Activated CD8-positive, alpha-beta memory T cell treated with anti-CD3 and anti-CD28 coated beads, Interleukin-2, amount 10 ng/mL, durations not matched to agents 7 days and 5 days (primary cell): ENCODE results near the gene SP7. TPM values are rescaled to one million over a fixed set of nuclear protein-coding genes. Genes with fewer than 3 reads are reported as not detected.
"Not testable (repeated sequence)": the region's sequence is repeated elsewhere in the genome, so short reads cannot be mapped to it uniquely, and the experiment has no call there.

Experiments used
- ATAC-seq: fragments of 150-1000 bp; cut with Tn5 transposase; one replicate; pipeline ENCODE4 v1.10.0; 2021; ENCODE audit warnings: moderate library complexity
- CTCF ChIA-PET: fragments of 350-600 bp; sonication (Branson Sonifier 250); formaldehyde crosslinking; loops from one replicate; lab custom pipeline; 2021; ENCODE audit warnings: antibody characterized with exemption; lab: Charles Lee
- DNase-seq: peaks from one replicate; pipeline ENCODE4 v3.0.0-alpha.2; 2020
- H3K27ac Mint-ChIP-seq: one replicate; pipeline ENCODE4 v1.8.0; 2021; ENCODE audit warnings: mild to moderate bottlenecking, mixed read lengths
- H3K27me3 Mint-ChIP-seq: one replicate; pipeline ENCODE4 v1.8.0; 2021; ENCODE audit warnings: mixed read lengths
- H3K36me3 Mint-ChIP-seq: one replicate; pipeline ENCODE4 v1.8.0; 2021; ENCODE audit warnings: mild to moderate bottlenecking, mixed read lengths
- H3K4me1 Mint-ChIP-seq: one replicate; pipeline ENCODE4 v1.8.0; 2021; ENCODE audit warnings: mixed read lengths
- H3K4me3 Mint-ChIP-seq: one replicate; pipeline ENCODE4 v1.8.0; 2021; ENCODE audit warnings: mild to moderate bottlenecking, moderate library complexity, mixed read lengths
- H3K9me3 Mint-ChIP-seq: one replicate; pipeline ENCODE4 v1.8.0; 2022; ENCODE audit warnings: low read depth, mixed read lengths
- total RNA-seq, 2 experiments: library from RNA; stranded (reverse); gene quantifications; one replicate each; pipeline ENCODE4 v1.2.3, GENCODE V29; 2021

Gene SP7
- total RNA-seq, 2 experiments from 2014 or later = not detected

- CTCF ChIA-PET = interaction anchor here (0.8 to 1.8 kb wide), 4 partner anchors 10 to 48 kb away, joined by 3 to 7 read pairs (median 4); no protein-coding TSS in a partner anchor
- H3K4me1 Mint-ChIP-seq = peaks cover 34% of the 10 kb centered on the region
- DNase-seq, H3K27me3 Mint-ChIP-seq, H3K9me3 Mint-ChIP-seq, H3K36me3 Mint-ChIP-seq, ATAC-seq, H3K4me3 Mint-ChIP-seq: not testable (repeated sequence)
- H3K27ac Mint-ChIP-seq = peak overlapping the region; percentile 64
These were observed 37.5 kb upstream of the SP7 start for GRCh38 chr12:53373554-53374133.

DNA sequence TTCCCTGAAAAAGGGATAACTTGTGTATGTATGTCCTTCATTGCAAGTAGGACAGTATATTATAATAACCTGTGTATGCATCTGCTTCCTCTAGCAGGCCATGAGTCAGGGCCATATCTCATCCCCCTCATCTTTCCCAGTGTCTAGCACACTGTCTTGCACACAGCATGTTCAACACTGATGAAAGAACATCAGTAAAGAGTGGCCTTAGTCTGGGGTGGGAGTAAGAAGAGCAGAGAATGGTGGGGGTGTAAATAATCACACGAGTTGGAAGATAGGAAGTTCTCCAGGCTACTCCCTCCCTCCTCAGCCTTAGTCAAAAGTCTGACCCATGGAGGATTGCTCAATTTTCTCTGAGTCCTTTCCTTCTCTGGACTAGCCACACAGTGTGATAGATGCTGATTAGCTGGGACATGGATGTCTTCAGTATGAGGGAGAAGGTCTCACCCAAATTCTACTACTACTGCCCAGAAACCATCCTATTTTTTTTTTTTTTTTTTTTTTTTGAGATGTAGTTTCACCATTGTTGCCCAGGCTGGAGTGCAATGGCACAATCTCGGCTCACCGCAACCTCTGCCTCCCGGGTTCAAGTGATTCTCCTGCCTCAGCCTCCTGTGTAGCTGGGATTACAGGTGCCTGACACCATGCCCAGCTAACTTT lies 29.2 kb upstream of the SP7 start:
- ATAC-seq = no peak
- Mint-ChIP-seq H3K4me3 (no peak overlapping the region), H3K27me3 (no peaks in the 10 kb centered on the region), H3K27ac (no peak overlapping the region), H3K4me1 (peaks cover 11% of the 10 kb centered on the region), H3K9me3 (no peaks in the 10 kb centered on the region), H3K36me3 (no peaks in the 10 kb centered on the region)
- no peak for DNase-seq
- CTCF ChIA-PET = interaction anchor here (1.5 to 2.0 kb wide), 4 partner anchors 17 to 299 kb away, joined by 3 to 6 read pairs (median 4); no protein-coding TSS in a partner anchor

DNA sequence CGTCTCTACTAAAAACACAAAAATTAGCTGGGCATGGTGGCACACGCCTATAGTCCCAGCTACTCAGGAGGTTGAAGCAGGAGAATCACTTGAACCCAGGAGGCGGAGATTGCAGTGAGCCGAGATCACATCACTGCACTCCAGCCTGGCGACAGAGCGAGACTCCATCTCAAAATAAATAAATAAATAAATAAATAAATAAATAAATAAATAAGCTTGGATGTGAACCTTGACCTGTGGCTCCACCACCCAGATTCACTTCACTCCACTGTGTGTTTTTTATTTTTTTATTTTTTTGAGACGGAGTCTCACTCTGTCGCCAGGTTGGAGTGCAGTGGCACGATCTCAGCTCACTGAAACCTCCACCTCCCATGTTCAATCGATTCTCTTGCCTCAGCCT lies 25.5 kb upstream of the SP7 start:
- DNase-seq, ATAC-seq, H3K36me3 Mint-ChIP-seq, H3K4me1 Mint-ChIP-seq, H3K27me3 Mint-ChIP-seq, H3K9me3 Mint-ChIP-seq, H3K27ac Mint-ChIP-seq, H3K4me3 Mint-ChIP-seq: not testable (repeated sequence)
- CTCF ChIA-PET = interaction anchor here (0.7 to 3.6 kb wide), 5 partner anchors 8 to 55 kb away, joined by 3 to 11 read pairs (median 7); no protein-coding TSS in a partner anchor

DNA sequence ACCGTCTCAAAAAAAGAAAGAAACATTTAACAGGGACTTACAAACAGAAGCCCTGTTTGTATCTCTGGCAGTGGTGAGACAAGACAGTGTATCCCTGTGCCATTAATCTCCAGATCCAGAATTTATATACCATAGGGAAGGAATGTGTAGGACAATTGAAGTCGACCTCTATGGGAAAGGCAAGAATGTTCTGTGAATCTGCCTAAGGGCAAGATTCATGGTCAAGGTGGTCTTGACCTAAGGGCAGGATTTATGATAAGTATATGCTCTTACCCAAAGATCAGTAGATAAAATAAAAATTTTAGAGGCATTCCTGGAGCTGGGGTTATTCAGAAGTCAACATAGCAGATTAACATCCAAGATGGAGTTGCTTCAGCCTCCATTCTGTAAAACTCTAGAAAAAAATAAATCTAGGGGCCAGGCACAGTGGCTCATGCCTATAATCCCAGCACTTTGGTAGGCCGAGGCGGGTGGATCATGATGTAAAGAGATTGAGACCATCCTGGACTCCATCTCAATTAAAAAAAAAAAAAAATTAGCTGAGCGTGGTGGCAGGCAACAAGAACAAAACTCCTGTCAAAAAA lies 22.8 kb upstream of the SP7 start:
- Mint-ChIP-seq H3K4me1 (no peaks in the 10 kb centered on the region), H3K27ac (no peak overlapping the region), H3K27me3 (no peaks in the 10 kb centered on the region), H3K4me3 (no peak overlapping the region), H3K36me3 (no peaks in the 10 kb centered on the region), H3K9me3 (no peaks in the 10 kb centered on the region)
- no peak for ATAC-seq
- DNase-seq = no peak
- CTCF ChIA-PET = interaction anchor here (1.0 to 2.2 kb wide), 3 partner anchors 14 to 62 kb away, joined by 3 to 6 read pairs (median 4); no protein-coding TSS in a partner anchor

DNA sequence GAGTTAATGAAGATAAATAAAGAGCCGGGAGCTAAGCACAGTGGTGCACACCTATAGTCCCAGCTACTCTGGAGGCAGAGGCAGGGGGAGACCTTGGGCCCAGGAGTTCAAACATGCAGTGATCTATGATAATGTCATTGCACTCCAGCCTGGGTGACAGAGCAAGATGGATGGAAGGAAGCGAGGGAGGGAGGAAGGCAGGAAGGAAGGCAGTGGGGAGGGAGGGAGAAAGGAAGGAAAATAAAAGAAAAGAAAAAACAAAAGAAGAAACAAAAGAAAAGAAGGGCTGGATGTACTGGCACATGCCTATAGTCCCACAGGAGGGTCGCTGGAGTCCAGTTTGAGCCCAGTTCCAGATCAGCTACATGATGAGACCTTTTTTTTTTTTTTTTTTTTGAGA lies 19.0 kb upstream of the SP7 start:
- Mint-ChIP-seq H3K4me3 (no peak overlapping the region), H3K27ac (no peak overlapping the region), H3K27me3 (no peaks in the 10 kb centered on the region), H3K9me3 (no peaks in the 10 kb centered on the region), H3K36me3 (no peaks in the 10 kb centered on the region), H3K4me1 (peaks cover 8% of the 10 kb centered on the region)
- ATAC-seq (no peak), DNase-seq (no peak)
- CTCF ChIA-PET = interaction anchor here (0.7 to 9.8 kb wide), 6 partner anchors 10 to 157 kb away, joined by 3 to 160 read pairs (median 7); partner anchors contain the start of gene AMHR2

DNA sequence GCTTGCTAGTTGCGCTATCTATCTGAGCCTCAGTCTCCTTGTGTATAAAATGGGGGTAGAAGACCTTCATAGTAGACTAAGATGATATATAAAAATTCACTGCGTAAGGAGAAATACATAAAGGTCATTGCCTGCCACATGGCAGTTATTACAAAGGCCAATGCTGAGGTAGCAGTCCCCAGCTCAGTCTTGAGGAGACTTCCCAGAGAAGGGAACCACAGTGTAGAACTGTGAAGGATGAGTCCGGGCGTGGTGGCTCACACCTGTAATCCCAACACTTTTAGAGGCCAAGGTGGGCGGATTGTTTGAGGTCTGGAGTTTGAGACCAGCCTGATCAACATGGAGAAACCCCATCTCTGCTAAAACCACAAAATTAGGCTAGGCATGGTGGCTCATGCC lies 17.1 kb upstream of the SP7 start:
- ATAC-seq (no peak), DNase-seq (no peak)
- no peaks in the 10 kb centered on the region for H3K36me3 Mint-ChIP-seq
- no peak overlapping the region for H3K27ac Mint-ChIP-seq
- no peak overlapping the region for H3K4me3 Mint-ChIP-seq
- H3K9me3 Mint-ChIP-seq = no peaks in the 10 kb centered on the region
- CTCF ChIA-PET = interaction anchor here (0.5 to 9.8 kb wide), 25 partner anchors 8 to 163 kb away, joined by 3 to 160 read pairs (median 10); partner anchors contain the start of genes AAAS, AMHR2, NPFF and PRR13
- H3K27me3 Mint-ChIP-seq = no peaks in the 10 kb centered on the region
- H3K4me1 Mint-ChIP-seq = peaks cover 8% of the 10 kb centered on the region

DNA sequence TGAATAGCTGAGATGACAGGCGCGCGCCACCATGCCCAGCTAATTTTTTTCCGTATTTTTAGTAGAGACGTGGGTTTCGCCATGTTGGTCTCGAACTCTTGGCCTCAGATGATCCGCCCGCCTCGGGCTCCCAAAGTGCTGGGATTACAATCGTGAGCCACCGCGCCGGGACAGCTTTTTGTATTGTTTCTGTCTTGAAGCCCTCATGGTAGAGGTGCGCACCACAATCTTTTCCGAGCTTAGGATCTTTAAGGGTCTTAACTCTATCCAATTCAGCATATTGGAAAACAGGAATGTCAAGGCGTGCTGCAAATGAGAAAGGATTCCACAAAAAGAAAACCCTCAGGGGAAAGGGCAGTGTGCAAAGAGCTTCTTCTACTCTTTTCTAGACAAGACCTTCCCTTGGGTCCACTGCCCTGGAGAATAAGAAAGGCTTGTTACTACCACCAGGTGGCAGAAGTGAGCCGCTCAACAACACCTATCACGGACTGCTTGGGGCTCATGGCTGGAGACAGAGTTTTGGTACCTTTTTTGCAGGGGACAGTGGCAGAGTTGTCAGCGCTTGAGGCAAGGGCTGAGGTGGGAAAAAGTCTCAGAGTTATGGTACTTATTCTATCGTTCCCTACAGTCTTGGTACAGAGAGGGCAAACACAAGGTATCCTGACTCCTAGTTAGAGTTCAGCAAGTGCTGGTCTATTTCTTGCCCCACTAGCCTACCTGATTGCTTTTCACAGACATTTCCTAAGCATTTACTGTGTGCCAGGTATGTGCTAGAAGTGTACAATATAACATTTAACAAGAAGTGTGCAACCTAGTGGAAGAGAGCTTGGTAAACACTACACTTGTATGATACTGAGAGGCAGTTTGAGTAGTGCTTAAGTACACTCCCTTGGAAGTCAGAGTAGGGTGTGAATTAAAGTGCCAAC lies 16.4 kb upstream of the SP7 start:
- peaks cover 8% of the 10 kb centered on the region for H3K4me1 Mint-ChIP-seq
- no peaks in the 10 kb centered on the region for H3K9me3 Mint-ChIP-seq
- no peaks in the 10 kb centered on the region for H3K27me3 Mint-ChIP-seq
- DNase-seq = peak; percentile 90
- no peak overlapping the region for H3K4me3 Mint-ChIP-seq
- CTCF ChIA-PET = interaction anchor here (0.5 to 9.8 kb wide), 43 partner anchors 9 to 276 kb away, joined by 3 to 160 read pairs (median 7); partner anchors contain the start of genes AAAS, AMHR2, ESPL1 and NPFF
- no peaks in the 10 kb centered on the region for H3K36me3 Mint-ChIP-seq
- ATAC-seq = peak; percentile 100
- peak overlapping the region; percentile 20 for H3K27ac Mint-ChIP-seq

DNA sequence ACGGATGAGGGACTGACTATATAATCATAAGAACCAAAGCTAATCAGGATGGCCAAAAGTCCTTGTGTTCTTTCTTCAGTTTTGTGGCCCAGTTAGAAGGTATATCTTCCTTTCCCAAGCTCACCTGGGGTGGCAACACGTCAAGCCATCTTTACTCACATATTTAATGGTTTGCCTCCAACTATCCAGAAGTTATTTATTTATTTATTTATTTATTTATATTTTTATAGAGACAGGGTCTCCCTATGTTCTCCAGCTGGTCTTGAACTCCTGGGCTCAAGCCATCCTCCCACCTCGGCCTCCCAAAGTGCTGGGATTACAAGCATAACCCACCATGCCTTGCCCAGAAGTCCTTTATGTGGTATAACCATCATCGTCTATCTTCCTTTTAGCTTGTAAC lies 11.8 kb upstream of the SP7 start:
- no peak overlapping the region for H3K4me3 Mint-ChIP-seq
- CTCF ChIA-PET = interaction anchor here (0.8 to 9.8 kb wide), 8 partner anchors 15 to 188 kb away, joined by 3 to 110 read pairs (median 6); partner anchors contain the start of gene AAAS
- no peaks in the 10 kb centered on the region for H3K9me3 Mint-ChIP-seq
- H3K27ac Mint-ChIP-seq = no peak overlapping the region
- no peak for ATAC-seq
- no peaks in the 10 kb centered on the region for H3K36me3 Mint-ChIP-seq
- no peak for DNase-seq
- H3K4me1 Mint-ChIP-seq = peaks cover 22% of the 10 kb centered on the region
- no peaks in the 10 kb centered on the region for H3K27me3 Mint-ChIP-seq

DNA sequence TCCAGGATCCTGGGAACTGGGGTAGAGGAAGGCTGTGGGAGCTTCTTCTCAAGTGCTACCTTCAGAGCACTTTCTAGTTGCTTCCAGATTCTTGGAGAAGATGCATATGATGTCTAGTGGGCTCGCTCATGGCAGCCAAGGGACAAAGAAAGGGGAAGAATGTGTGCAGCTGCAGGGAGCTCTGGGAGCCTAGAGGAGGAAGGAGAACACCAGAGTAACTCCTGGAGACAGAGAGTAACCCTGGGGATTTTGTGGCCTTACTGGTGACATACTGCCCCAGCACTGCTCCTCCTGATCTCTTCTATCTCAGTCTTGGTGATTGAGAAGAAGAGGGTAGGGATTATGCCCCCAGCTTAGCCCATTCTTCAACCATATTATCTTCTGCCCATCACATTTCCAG lies 10.3 kb upstream of the SP7 start:
- ATAC-seq (no peak), DNase-seq (no peak)
- Mint-ChIP-seq H3K4me3 (no peak overlapping the region), H3K27ac (no peak overlapping the region), H3K9me3 (no peaks in the 10 kb centered on the region), H3K27me3 (peaks cover under 1% of the 10 kb centered on the region), H3K36me3 (no peaks in the 10 kb centered on the region), H3K4me1 (peaks cover 19% of the 10 kb centered on the region)
- CTCF ChIA-PET = interaction anchor here (0.9 to 9.0 kb wide), 7 partner anchors 15 to 132 kb away, joined by 3 to 232 read pairs (median 4); partner anchors contain the start of gene AAAS

DNA sequence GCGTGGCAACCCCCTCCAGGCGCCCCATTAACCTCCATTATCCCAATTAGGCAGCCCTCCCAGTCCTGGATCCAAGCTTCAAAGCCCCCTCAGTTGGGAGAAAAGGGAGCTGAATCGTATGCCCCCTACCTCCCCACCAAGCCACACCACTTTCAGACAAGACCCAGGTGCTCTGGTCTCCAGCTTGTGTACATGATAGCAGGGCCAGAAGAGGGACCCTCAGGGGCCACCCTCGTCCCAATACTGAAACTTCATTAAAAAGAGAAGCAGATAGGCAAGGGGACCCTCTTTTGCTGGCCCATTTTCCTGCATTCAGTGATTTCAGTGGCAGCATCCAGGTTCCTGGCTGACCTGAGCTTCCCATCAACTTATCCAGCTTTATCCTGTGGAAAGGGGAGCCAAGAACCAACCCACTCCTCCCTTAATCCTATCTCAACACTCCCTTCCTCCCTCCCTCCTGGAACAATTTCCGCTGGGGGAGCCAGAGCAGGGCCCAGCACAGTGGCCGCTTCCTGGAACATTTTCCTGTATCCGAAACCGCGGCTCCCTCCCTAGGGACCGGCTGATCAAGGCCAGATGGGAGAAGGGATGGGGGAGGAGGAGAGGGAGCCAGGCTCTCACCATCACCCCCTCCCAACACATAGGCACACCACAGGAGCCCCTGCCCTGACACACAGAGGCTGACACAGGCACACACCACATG lies 9.5 kb upstream of the SP7 start:
- H3K4me3 Mint-ChIP-seq = peak overlapping the region; percentile 79
- no peaks in the 10 kb centered on the region for H3K36me3 Mint-ChIP-seq
- DNase-seq (no peak), ATAC-seq (no peak)
- CTCF ChIA-PET = interaction anchor here (0.6 to 9.0 kb wide), 56 partner anchors 9 to 460 kb away, joined by 3 to 232 read pairs (median 4); partner anchors contain the start of genes AAAS, CSAD, ITGB7 and MYG1
- peaks cover 6% of the 10 kb centered on the region for H3K27me3 Mint-ChIP-seq
- peaks cover 19% of the 10 kb centered on the region for H3K4me1 Mint-ChIP-seq
- H3K27ac Mint-ChIP-seq = no peak overlapping the region
- no peaks in the 10 kb centered on the region for H3K9me3 Mint-ChIP-seq

- CTCF ChIA-PET = interaction anchor here (0.6 to 9.0 kb wide), 61 partner anchors 8 to 460 kb away, joined by 3 to 232 read pairs (median 5); partner anchors contain the start of genes AAAS, CSAD, ITGB7 and MYG1
- ATAC-seq (peak; percentile 83), DNase-seq (peak; percentile 82)
- Mint-ChIP-seq H3K4me1 (peaks cover 21% of the 10 kb centered on the region), H3K36me3 (no peaks in the 10 kb centered on the region), H3K9me3 (no peaks in the 10 kb centered on the region), H3K4me3 (peak overlapping the region; percentile 79), H3K27ac (peak overlapping the region; percentile 71), H3K27me3 (peaks cover 12% of the 10 kb centered on the region)
These were observed 8.8 kb upstream of the SP7 start for GRCh38 chr12:53344824-53345485.
